ENCODE data around the gene RABEP1.

DNA sequence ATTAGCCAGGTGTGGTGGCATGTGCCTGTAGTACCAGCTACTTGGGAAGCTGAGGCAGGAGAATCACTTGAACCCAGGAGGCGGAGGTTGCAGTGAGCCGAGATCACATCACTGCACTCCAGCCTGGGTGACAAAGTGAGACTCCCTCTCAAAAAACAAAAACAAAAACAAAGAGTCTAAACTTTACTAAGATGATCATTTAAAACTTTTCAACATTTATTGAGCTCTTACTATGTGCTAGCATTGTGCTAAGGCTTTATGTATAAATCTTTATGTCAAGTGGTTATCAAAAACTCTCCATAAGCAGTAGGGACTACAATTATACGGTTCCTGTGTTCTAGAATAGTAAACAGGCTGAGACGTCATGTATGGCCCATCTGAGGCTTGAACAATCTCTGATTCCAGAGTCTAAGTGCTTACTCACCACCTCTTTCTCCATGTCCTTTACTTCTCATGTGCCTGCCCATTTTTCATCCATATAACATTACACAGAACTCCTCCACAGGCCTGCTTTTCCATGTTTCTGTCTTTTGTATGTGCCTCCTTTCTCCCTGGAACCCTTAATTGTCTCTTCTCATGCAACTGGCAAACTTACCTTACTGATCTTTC, 70.7 kb downstream of the RABEP1 start:
- TF ChIP-seq BHLHE40 (IDR thresholded peaks at IDR 0.05; ENCODE audit: borderline replicate concordance) (no peak), FOXM1 (IDR thresholded peaks at IDR 0.05; ENCODE audit: borderline replicate concordance) (no peak), HDGF (IDR thresholded peaks at IDR 0.05; ENCODE audit: borderline replicate concordance) (no peak), ELF4 (IDR thresholded peaks at IDR 0.05) (no peak), SP1 (IDR thresholded peaks at IDR 0.05) (no peak), SUZ12 (IDR thresholded peaks at IDR 0.05) (no peak), CTBP1 (IDR thresholded peaks at IDR 0.05; ENCODE audit: borderline replicate concordance) (no peak), NFRKB (IDR thresholded peaks at IDR 0.05) (no peak), FOXA1 (IDR thresholded peaks at IDR 0.05) (no peak), TARDBP (IDR thresholded peaks at IDR 0.05) (no peak), FOXK2 (IDR thresholded peaks at IDR 0.05) (no peak), ARNT (IDR thresholded peaks at IDR 0.05) (no peak)
- TF ChIP-seq, protein P1, sequence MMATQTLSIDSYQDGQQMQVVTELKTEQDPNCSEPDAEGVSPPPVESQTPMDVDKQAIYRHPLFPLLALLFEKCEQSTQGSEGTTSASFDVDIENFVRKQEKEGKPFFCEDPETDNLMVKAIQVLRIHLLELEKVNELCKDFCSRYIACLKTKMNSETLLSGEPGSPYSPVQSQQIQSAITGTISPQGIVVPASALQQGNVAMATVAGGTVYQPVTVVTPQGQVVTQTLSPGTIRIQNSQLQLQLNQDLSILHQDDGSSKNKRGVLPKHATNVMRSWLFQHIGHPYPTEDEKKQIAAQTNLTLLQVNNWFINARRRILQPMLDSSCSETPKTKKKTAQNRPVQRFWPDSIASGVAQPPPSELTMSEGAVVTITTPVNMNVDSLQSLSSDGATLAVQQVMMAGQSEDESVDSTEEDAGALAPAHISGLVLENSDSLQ (IDR thresholded peaks at IDR 0.05): no peak
